A549 (cell line): ENCODE results near the gene CAMK2N2.

Experiments
- BHLHE40 ChIP-seq: IDR thresholded peaks from 2 replicates; pipeline ENCODE4 v1.6.1; 2012; ENCODE audit warnings: low read depth, low read length, inconsistent platforms
- CTCF ChIP-seq: fragments of >200 bp; sonication (Bioruptor Twin); formaldehyde crosslinking; IDR thresholded peaks from 3 replicates; pipeline ENCODE4 v1.5.1; 2016
- POLR2A ChIP-seq: IDR thresholded peaks from 2 replicates; pipeline ENCODE4 v1.6.1; 2012; ENCODE audit warnings: mild to moderate bottlenecking, low read length
- RNF2 ChIP-seq: fragments of 200-600 bp; sonication (generic); IDR thresholded peaks from 2 replicates; pipeline ENCODE4 v1.6.1; 2016; ENCODE audit warnings: low read depth, mild to moderate bottlenecking, antibody characterized with exemption, moderate library complexity, borderline replicate concordance
- ZFP36 ChIP-seq: fragments of 450-650 bp; IDR thresholded peaks from 2 replicates; pipeline ENCODE4 v1.6.1; 2014; ENCODE audit warnings: borderline replicate concordance; ENCODE audit not compliant: partially characterized antibody

GRCh38 chr3:184239708-184240107, 21.6 kb downstream of the CAMK2N2 start:
- TF ChIP-seq RNF2 (no peak), ZFP36 (no peak), POLR2A (no peak), BHLHE40 (no peak), CTCF (no peak)
